GM12875 (cell line): ENCODE data around the gene TLE3.

ENCODE experiments used
- H3K4me3 ChIP-seq: one replicate; pipeline ENCODE4 v1.5.1; 2011; ENCODE audit warnings: low read depth, low read length, control low read depth
- TF ChIP-seq, protein P1 (sequence below): IDR thresholded peaks from 2 replicates; pipeline ENCODE4 v1.5.1; 2011; ENCODE audit warnings: low read depth, mild to moderate bottlenecking, control low read depth, inconsistent platforms, low read length, moderate library complexity, borderline replicate concordance; ENCODE audit not compliant: insufficient read depth

TLE3 gene

GRCh38 chr15:70103880-70104626 lies 6.3 kb upstream of the TLE3 start:
- H3K4me3 ChIP-seq: no peak overlapping the region
- TF ChIP-seq, protein P1, sequence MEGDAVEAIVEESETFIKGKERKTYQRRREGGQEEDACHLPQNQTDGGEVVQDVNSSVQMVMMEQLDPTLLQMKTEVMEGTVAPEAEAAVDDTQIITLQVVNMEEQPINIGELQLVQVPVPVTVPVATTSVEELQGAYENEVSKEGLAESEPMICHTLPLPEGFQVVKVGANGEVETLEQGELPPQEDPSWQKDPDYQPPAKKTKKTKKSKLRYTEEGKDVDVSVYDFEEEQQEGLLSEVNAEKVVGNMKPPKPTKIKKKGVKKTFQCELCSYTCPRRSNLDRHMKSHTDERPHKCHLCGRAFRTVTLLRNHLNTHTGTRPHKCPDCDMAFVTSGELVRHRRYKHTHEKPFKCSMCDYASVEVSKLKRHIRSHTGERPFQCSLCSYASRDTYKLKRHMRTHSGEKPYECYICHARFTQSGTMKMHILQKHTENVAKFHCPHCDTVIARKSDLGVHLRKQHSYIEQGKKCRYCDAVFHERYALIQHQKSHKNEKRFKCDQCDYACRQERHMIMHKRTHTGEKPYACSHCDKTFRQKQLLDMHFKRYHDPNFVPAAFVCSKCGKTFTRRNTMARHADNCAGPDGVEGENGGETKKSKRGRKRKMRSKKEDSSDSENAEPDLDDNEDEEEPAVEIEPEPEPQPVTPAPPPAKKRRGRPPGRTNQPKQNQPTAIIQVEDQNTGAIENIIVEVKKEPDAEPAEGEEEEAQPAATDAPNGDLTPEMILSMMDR: no peak

- TF ChIP-seq, protein P1: no peak
These were observed 5.1 kb upstream of the TLE3 start for GRCh38 chr15:70102827-70103226.

DNA sequence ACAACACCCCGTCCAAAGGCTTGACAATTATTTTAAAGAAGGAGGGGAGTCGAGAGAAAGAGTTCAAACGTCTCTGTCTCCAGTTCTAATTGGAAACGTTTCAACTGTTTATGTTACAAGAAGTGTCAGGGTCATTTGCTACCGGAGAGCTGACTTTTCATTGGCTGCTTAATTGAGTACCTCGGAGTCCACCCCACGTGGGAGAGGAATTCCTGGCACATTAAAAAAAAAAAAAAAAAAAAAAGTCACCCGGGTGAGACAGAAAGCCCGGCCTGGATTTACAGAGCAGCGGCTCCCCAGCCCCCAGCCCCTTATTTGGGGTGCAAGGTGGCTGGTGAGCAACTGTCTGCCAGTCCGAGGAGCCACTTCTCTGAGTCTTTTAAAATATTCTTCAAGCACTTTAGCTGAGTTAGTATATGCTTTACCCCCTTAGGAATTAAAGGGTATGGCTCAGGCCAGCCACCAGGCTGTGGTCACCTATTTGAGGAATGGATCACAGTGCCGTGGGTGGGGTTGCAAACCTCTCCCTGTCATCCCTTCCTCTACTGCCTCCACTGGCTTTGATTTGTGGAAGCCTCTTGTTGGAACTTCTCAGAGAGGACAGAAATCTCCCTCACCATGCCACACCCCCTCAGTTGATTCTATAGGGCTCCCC lies 3.9 kb upstream of the TLE3 start:
- TF ChIP-seq, protein P1: no peak
- no peak overlapping the region for H3K4me3 ChIP-seq

More at GRCh38 chr15:70102827-70103226, 5.1 kb upstream of the TLE3 start:
- no peak overlapping the region for H3K4me3 ChIP-seq

- H3K4me3 ChIP-seq: peak overlapping the region; percentile 27
- TF ChIP-seq, protein P1: peak; percentile 39; the same call in 1 of the 2 replicates
These were observed 3.0 kb upstream of the TLE3 start for GRCh38 chr15:70100474-70101341.

- TF ChIP-seq, protein P1: no peak
- no peak overlapping the region for H3K4me3 ChIP-seq
These were observed 2.3 kb upstream of the TLE3 start for GRCh38 chr15:70099967-70100473.

- TF ChIP-seq, protein P1: no peak
- H3K4me3 ChIP-seq: peak overlapping the region; percentile 60
These were observed 1.6 kb upstream of the TLE3 start for GRCh38 chr15:70099167-70099966.
